LHCN-M2 (cell line): ENCODE data around the gene HNRNPAB. TPM values are rescaled to one million over a fixed set of nuclear protein-coding genes. Genes with fewer than 3 reads are reported as not detected.
"Not testable (repeated sequence)": the region's sequence is repeated elsewhere in the genome, so short reads cannot be mapped to it uniquely, and the experiment has no call there.

Experiments used
- DNase-seq: peaks from one replicate; pipeline ENCODE4 v3.0.0-alpha.2; 2012; ENCODE audit warnings: low read depth
- total RNA-seq: library from RNA; depleted of rRNA; stranded (reverse); fragments of >200 nt; gene quantifications from 2 replicates; pipeline ENCODE4 v1.2.3, GENCODE V29; 2014

Gene HNRNPAB
- total RNA-seq, 1 experiment from 2014 or later: 145 TPM

DNA sequence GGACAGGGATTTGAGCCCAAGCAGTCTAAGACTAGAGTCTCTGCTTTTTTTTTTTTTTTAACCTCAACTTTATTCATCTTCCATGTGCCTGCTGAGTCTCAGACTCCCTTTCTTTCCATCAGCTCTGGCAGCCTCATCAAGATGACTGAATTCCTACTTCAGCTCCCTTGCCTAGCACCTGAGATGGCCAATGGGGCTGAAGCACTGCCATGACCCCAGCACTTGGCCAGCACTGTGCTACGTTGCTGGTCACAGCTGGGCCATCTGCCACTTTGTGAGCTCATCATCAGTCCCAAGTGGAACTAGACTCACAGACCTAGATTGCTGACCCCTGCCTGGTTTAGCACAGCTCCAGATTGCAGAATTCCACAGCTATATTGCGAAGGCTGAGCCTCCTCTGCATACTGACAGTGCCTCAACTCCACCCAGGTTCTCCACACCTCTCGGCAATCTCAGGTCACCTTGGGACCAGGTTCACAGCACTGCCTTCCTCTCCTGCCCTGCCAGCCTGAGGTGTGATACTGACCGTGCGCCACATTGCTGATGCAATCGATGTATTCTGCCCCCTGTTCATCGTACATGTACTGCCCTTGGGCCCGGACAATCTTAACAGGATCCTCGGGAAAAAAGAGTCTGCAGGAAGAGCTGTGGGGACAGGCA, 26.7 kb downstream of the HNRNPAB start:
- no peak for DNase-seq

DNA sequence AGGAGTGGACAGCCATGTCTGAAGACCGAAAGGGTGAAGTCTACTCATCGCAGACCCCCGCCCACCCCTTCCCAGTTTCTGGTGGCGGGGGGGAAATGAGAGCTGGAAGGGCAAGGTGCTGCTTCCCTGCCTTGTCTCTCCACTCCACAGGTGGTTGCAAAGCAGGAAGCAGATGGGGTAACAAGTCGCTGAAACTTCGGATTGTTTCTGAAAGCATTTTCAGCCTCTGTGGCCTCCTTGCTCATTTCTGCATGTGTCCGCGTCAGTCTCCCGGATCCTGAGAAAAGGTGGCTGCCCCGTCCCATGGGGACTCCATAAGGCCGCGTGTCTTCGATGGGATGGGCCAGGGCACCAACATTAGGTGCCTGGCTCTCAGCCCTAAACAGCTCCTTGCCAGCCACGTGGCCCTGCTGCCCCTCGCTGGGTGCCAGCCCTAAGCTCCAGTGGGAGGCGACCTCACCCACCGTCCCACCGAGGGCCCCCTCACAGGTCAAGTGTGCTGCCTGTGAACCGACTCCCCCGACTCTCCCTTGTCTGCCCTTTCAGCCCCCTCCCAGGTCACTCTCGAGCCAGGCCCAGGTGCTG, 27.3 kb downstream of the HNRNPAB start:
- no peak for DNase-seq

DNA sequence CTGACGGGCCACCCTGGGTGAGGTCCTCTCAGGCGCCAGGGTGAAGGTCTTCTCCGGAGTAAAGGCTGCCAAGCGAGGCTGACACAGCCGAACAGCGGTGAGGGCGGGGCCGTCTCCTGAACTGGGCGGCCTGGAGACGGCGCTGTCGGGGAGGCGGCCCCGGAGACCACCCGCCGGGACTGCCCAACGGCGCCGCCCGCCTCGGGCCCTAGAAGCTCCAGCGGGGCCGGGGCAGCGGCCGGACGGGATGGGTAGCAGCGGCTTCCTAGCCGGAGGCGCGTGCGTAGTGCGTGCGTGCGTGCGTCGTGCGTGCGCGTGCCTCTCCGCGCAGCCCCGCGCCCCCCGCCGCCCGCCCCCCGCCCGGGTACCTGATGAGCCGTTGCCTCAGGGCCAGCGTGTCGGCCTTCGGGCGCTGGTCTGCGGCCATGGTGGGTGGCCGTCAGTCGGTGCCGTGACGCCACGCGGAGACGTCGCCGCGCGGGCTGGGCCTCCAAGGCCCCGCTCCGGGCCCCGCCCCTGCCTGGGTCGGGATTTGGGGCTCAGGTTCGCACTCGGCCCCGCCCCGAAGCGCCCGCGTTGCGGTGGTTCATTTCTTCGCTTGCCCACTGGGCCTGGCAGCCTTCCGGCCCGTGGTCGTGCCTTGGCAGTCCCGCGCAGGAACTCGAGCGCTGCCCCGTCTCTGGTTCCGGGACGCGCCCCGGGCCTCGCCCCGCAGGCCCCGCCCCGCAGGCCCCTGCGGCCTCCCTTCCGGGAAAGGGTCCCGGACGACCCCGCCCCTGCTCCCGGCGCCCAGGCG, 28.0 kb downstream of the HNRNPAB start, which contains the start of gene PHYKPL:
Gene PHYKPL, minus strand, starts transcription at position 679 of the 796 bp plus-strand sequence. Its CDS starts 252 bp downstream, at position 427.
- DNase-seq: peak; percentile 69

DNA sequence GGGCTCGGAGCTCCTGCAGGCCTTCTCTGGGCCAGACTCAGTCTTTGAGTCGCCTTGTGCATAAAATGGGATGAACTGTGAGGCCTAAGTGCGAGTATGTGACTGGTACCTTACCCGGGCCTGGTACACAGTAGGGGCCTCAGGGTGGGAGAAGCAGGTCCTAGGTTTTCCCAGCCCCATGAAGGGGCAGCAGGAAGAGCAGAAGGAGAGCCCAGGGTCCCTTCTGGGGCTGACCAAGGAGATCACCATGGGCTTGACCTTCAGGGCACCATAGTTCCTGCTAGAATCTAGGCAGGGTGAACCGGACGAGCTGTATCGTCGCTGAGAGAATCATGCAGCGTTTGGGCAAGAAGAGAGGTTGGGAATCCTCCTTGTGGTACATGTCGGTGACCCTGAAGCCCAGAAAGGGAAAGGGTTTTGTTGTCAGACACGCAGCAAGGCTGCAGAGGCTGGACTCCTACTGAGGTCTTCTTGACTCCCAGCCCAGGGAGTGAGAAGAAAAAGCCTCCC, 28.6 kb downstream of the HNRNPAB start:
- no peak for DNase-seq

DNA sequence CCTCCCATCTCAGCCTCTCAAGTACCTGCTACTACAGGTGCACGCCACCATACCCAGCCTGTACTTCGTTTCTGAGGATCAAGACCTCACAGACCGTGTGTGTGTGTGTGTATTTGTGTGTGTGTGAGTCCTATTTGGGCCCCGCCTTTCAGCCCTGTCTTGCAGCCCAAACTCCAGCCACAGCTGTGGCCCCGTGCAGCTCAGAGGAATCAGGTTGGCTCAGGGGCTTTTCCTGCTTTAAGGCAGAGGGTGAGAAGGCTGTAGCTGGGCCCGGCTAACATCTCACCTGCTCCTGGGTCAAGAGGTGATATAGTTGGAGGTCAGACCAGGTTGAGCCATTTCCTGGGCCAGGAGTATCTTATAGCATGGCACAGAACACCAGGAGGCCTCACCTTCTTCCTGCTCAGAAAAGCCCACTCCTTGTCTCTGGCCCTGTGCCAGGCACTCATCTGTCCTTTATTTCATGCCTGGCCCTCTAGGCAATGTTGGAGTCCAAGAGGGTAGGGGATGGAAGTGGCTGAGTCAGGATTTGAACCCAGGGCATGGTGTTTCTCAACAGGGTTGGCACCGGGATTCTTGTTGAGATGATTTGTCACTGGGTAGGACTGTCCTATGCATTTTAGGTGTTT, 29.9 kb downstream of the HNRNPAB start:
- DNase-seq: no peak

DNA sequence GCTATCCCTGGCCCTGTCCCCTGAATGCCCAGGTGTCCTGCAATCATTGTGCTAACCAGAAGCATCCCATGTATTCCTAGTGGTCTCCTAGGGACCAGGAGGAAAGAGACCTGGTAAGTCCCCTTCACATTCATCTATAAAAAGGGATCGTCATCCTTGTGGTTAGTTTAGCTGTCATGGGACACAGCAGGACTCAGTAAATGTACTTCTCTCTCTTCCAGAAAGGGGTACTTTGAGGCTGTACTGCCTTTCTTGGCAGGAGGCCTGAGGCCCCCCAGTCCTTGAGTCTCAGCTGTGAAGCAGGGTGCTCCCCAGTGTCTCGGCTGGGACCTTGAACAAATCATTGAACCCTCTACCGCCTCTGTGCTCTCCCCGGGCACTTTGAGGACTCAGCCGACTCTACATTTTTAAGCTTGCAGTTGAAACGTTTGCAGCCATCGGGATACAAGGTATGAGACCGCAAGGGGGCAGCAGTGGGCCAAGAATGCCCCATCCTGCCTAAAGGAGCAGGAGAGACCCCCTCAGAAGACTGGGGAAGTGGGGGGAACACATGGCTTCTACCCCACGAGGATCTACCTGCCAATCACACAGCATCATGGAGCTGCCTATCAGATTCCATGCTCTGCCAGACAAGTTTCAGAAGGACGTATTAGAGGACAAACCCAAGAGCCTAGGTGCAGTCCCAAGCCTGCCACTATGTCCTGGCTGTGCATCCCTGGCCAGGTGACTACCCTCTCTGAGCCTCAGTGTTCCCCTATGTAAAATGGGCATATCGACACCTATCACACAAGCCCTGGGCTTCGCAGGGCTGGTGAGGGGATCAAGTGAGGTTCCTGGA, 30.6 kb downstream of the HNRNPAB start:
- peak; percentile 53 for DNase-seq

DNA sequence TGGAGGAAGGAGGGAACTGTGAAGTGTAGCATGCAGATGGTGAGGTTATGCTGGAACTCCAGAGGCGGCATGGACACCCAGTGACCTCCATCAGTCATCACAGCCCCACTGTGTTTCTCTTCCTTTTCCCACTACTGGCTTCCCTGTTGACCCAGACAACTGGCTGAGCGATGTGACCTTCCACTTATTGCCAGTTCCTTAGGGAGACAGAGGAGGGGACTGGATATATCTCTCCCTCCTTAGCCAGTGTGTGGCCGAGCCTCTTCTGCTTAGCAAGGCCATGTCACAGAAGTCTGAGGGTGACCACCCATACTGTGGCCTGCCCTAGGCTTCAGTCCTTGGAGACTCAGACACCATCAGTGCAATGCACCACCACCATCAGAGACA, 31.2 kb downstream of the HNRNPAB start:
- DNase-seq: no peak

DNA sequence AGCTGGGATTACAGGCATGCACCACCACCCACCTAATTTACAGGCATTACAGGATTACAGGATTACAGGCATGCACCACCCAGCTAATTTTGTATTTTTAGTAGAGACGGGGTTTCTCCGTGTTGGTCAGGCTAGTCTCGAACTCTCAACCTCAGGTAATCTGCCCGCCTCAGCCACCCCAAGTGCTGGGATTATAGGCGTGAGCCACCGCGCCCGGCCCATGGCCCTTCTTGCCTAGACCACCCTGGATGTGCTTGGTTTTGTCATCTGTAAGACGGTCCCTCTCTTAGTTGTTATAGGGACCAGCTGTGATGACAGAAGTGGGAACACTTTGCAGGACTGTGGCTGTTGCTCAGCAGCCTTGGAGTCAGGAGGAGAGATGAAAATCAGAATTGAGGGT, 31.8 kb downstream of the HNRNPAB start:
- no peak for DNase-seq

DNA sequence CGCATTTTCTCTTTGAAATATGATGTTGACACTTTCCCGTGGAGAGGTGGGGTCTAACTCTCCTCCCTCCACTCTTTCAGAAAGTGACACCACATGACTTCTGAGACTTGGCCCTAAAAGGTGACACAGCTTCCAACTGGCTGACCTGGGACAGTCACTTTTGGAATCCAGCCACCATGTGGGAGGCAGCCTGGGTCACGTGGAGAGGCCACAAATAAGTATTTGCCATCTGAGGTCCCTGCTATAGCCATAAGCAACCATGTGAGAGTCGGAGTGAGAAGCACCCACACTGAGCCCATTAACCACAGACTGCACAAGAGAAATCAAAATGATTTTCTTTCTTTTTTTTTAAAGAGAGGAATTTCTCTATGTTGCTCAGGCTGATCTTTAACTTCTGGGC, 32.3 kb downstream of the HNRNPAB start:
- DNase-seq: no peak

DNA sequence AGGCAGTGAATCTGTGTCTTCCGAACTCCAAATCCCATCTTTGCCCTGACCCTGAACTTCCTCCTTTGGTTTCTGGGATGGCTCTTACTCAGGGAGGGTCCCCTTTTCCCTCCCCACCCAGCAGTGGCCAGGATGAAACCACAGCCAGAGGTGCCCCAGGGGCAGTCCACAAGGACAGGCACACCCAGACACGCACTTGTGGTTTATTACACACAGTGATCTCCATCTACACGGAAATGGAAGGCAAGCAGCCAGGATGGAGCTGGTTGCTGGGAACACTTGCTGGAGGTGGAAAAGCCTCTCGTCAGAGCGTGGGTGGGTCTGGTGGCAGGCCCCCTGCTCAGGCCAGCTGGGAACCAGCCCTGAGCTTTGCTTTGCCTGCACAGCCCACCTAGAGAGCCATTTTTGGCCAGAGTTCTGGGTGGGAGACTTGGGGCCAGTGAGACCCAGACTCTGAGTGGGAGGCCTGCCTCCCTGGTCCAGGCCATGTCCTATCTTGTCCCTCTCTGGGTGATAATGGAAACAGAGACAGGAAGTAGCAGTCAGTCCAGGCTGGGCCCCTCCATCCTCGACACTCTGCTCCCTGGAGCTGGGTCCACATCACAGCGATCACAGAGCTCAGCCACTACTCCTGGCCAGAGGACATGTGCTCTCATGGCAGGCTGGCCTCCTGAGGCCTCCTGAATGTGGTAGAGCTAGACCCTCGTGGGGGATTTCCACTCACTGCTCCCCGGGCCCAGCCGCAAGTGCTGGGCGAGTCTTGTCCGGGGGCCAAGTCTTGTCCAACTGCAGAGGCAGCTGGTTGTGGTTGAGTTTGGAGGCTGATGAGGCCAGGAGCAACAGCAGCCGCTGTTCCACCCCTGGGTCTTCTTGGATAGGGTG, 33.3 kb downstream of the HNRNPAB start:
- no peak for DNase-seq

DNA sequence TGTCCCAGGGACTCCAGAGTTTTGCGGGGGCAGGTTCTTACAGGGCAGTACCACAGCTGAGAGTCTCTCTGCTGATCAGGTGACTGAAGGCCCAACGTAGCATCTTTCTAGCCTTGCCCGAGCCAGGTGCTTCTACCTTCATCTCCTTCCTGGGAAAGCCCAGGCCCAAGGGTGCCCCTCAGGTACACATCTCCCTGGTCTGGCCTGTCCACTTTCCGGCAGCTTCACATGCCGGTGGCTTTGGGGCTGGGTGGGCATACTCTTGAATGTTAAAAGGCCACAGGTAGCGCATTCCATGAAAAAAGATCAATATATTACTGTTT, 33.9 kb downstream of the HNRNPAB start:
- DNase-seq: no peak

DNA sequence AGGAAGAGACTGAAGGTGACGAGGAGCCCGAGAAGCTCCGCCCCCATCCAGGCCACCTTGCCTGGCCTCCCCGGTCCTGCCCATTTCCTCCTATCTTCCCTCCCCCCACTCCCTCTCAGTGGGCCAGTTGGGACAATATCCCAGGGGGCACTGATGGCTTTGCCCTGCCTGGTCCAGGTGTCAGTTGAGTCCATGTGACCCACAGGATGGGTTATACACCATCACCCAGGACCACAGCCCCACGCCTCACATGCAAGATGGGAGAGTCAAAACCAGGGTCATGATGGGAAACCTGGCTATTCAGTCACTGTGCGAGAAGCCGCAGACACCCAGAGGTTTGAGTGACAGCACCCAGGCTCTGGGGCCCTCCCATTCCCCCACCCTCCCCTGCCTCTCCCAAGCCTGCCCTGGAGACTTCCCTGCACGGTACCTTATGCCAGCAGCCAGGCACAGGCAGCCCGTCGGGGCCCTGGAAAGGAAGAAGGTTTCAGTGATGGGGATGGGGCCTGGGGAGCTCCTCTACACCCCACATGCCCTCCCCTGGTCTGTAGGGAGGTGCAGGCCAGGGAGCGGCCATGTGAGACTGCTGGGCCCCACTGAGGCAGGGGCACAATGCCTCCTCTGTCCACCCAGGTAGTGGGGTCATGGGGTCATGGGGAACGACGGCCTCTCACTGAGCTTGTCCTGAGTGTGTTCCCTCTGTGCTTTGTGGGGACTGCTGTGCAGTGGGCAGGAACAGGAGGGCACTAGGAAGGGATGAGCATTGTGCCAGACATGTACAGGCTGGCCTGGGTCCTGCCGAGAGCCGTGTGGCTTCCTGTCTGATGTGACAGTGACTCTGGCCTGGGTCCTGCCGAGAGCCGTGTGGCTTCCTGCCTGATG, 34.6 kb downstream of the HNRNPAB start:
- DNase-seq: no peak

DNA sequence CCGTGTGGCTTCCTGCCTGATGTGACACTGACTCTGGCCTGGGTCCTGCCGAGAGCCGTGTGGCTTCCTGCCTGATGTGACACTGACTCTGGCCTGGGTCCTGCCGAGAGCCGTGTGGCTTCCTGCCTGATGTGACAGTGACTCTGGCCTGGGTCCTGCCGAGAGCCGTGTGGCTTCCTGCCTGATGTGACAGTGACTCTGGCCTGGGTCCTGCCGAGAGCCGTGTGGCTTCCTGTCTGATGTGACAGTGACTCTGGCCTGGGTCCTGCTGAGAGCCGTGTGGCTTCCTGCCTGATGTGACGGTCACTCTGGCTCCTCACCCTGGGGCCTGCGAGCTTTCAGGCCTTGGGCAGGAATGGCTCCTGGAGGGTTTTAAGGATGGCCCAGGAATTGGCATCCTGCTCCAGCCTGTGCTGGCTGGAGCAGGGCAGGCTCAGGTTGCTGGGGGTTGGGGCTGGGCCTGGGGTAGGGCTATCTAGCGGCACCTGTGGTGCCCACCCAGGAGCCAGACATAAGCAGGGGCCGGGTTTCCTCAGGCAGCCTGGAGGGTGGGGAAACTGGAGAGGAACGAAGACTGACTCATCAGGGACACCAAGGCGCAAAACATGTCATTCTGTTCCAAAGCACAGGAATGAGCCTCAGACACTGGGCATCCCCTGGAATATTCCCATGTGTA, 35.4 kb downstream of the HNRNPAB start:
- DNase-seq: not testable (repeated sequence)

DNA sequence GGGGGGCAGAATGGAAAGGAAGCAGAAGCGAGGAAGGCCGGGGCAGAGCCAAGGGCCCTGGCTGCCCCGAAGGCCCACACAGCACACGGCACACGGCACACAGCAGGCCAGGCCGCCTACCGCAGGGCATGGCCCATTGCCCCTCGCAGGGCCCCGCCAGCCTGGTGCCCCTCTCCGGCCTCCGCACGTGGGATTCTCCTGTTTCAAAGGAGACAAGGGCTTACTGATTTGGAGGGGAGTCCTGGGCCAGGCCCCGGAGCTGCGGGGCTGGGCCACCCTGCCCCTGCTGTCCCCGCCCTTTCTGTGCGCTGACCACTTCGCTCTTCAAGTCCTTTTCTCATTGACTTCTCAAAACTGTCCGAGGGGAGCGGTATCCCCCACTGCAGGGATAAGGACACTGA, 36.0 kb downstream of the HNRNPAB start:
- no peak for DNase-seq

DNA sequence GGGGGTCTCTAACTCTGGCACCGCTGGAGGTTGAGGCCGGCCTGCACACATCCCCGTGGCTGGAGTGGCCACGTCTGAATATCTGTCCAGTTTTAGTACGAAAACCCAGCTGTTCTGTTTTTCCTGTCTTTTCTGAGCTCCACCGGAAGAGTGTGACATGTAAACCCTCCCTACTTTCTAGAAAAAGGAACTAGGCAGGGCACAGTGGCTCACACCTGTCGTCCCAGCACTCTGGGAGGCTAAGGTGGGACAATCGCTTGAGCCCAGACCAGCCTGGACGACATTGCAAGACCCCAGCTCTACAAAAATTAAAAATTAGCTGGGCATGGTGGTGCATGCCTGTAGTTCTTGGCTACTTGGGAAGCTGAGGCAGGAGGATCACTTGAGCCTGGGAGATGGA, 36.4 kb downstream of the HNRNPAB start:
- DNase-seq: no peak

DNA sequence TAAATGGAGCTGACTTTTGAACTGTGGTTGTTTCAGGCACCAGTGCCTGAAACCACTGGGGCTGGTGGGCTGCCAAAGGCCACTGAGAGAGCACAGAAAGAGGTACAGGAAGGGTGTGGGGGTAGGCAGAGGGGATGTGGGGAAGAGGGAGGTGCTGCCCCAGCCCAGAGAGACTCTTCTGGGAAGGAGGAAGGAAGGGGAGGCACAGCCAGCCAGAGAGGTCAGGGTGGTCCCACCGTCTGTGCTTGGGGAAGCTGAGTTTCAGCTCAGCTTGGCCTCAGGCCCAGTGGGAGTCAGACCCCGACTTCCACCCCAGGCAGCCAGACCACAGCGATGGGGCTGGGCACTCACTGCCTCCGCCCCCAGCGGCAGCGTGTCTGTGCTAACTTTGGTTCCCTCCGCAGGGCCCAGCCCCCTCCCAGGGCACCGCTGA, 36.9 kb downstream of the HNRNPAB start:
- DNase-seq: no peak

DNA sequence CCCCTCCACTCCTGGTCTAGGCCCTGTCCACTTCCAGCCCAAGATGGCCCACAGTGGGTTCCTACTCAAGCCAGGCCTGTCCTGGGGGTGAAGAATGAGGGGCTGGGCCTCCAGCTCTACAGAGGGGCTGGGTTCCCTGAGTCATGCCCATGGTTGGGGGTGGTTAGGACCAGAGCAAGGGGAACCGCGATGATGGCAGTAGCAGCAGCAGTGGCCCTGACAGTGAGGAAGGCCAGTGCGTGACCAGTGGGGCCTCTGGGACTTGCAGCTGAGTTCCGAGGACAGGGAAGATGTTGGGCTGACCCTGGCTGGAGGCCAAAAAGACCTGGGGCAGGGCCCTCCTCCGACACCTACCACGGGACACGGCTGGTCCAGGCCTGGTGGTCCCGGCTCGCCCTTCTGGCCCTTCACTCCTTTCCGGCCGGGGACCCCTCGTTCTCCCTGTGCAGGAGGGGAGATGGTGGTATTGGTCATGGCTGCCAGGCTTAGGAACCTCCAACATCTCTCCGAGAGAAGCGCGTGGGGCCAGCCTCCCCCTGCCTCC, 37.4 kb downstream of the HNRNPAB start:
- no peak for DNase-seq

DNA sequence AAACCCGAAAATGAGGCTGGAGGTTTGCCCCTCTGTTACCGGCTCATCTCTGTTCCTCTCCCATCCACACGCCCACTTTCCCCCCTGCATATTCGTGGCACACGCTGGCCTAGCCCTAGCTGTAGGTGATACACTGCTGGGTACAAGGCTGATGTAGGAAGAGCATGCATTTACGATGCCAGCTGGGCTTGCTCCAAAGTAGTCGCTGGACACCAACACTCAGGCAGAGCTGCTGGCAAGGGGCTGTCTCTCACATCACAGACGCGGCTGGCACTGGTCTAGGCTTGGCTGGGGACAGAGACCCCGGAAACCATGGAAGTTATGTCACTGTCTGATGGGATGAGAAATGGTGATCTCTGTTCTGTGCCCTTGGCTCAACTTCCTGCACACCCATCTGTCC, 38.1 kb downstream of the HNRNPAB start:
- no peak for DNase-seq
